Tibial artery (tissue), 4 donors: ENCODE results near the gene ELOVL6.

Experiments used
- DNase-seq, 2 donors: peaks; one replicate each; pipeline ENCODE4 v3.0.0-alpha.2; 2019
- H3K27ac ChIP-seq, 2 donors: fragments of 200-600 bp; sonication (generic) in 1 of 2; 1 replicate in 1 of 2; 2 replicates in 1 of 2; pipeline ENCODE4 v1.5.1; 2018 to 2019; ENCODE audit warnings: mild to moderate bottlenecking in 1 of 2
- H3K27me3 ChIP-seq, 2 donors: fragments of 200-600 bp; sonication (generic) in 1 of 2; one replicate each; pipeline versions ENCODE4 v1.5.1 to v1.6.0; 2016 to 2019
- H3K36me3 ChIP-seq, 3 donors: fragments of 200-600 bp; sonication (generic) in 2 of 3; one replicate each; pipeline ENCODE4 v1.5.1; 2016 to 2019; ENCODE audit warnings: mild to moderate bottlenecking in 2 of 3
- H3K4me1 ChIP-seq, 4 donors: fragments of 200-600 bp; sonication (generic) in 2 of 4; 1 replicate in 3 of 4; 2 replicates in 1 of 4; pipeline ENCODE4 v1.5.1; 2016 to 2019
- H3K4me3 ChIP-seq, 2 donors: fragments of 200-600 bp; sonication (generic) in 1 of 2; 1 replicate in 1 of 2; 2 replicates in 1 of 2; pipeline ENCODE4 v1.5.1; 2018 to 2019; ENCODE audit warnings: mild to moderate bottlenecking in 2 of 2
- H3K9me3 ChIP-seq, 3 donors: fragments of 200-600 bp; sonication (generic) in 1 of 3; one replicate each; pipeline ENCODE4 v1.5.1; 2016 to 2019
- intact Hi-C: fragments of 100-400 bp; cut with DNase I; formaldehyde crosslinking; loops from one replicate; pipeline ENCODE4 v1.15.0; 2023; ENCODE audit warnings: low total_unique reads
- TF ChIP-seq, protein P1 (sequence below), 2 experiments: fragments of 200-600 bp in 1 of 2; fragments of 450-650 bp in 1 of 2; IDR thresholded peaks; one replicate each; pipeline ENCODE4 v1.5.1; 2017 to 2019; ENCODE audit warnings: antibody characterized with exemption in 2 of 2, mild to moderate bottlenecking in 1 of 2, moderate library complexity in 1 of 2

ELOVL6 gene

DNA sequence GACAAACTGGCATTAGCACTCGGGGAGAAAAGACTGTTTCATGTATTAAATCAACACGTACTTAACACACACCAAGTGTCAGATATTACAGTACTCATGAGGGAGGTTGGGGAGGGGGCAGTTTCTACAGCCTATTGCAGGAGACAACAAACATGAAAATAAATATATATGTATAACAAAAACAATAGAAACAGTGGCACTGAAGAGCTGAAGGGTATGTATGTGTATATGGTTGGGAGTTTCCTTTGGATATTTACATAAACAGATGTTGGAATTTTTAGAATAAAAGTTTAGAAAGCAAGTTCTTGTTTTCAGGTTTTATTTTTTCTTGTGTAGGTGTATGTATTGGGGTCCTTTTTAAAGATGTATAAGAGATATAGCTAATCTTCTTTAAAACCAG is 133.5 kb downstream of the ELOVL6 start:
- no peak for DNase-seq
- Histone ChIP-seq H3K9me3 (no peaks in the 10 kb centered on the region), H3K4me1 (no peaks in the 10 kb centered on the region), H3K27ac (no peak overlapping the region), H3K36me3 (no peaks in the 10 kb centered on the region), H3K27me3 (no peaks in the 10 kb centered on the region), H3K4me3 (no peak overlapping the region)
- intact Hi-C loops: no loop called here
- TF ChIP-seq, protein P1, sequence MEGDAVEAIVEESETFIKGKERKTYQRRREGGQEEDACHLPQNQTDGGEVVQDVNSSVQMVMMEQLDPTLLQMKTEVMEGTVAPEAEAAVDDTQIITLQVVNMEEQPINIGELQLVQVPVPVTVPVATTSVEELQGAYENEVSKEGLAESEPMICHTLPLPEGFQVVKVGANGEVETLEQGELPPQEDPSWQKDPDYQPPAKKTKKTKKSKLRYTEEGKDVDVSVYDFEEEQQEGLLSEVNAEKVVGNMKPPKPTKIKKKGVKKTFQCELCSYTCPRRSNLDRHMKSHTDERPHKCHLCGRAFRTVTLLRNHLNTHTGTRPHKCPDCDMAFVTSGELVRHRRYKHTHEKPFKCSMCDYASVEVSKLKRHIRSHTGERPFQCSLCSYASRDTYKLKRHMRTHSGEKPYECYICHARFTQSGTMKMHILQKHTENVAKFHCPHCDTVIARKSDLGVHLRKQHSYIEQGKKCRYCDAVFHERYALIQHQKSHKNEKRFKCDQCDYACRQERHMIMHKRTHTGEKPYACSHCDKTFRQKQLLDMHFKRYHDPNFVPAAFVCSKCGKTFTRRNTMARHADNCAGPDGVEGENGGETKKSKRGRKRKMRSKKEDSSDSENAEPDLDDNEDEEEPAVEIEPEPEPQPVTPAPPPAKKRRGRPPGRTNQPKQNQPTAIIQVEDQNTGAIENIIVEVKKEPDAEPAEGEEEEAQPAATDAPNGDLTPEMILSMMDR (IDR thresholded peaks at IDR 0.05): no peak

DNA sequence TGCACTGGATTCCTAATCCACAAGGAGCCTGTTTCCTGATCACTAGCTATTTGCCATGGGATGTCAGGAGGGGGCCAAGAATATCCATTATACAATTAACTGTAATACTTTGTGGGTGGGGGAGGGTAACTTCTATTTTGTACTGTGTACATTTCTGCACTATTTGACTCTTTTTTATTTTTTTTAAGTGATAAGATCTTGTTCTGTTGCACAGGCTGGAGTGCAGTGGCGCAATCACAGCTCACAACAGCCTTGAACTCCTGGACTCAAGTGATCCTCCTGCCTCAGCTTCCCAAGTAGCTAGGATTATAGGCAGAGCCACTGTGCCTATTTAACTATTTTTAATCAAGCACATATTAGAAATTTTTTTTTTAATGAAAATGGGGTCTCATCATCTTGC is 134.1 kb downstream of the ELOVL6 start:
- no peaks in the 10 kb centered on the region for H3K27me3 ChIP-seq
- H3K9me3 ChIP-seq: no peaks in the 10 kb centered on the region
- DNase-seq: no peak
- no peaks in the 10 kb centered on the region for H3K36me3 ChIP-seq
- H3K4me1 ChIP-seq: no peaks in the 10 kb centered on the region
- TF ChIP-seq, protein P1 (IDR thresholded peaks at IDR 0.05): no peak
- intact Hi-C loops: no loop called here
- no peak overlapping the region for H3K27ac ChIP-seq
- H3K4me3 ChIP-seq: no peak overlapping the region

DNA sequence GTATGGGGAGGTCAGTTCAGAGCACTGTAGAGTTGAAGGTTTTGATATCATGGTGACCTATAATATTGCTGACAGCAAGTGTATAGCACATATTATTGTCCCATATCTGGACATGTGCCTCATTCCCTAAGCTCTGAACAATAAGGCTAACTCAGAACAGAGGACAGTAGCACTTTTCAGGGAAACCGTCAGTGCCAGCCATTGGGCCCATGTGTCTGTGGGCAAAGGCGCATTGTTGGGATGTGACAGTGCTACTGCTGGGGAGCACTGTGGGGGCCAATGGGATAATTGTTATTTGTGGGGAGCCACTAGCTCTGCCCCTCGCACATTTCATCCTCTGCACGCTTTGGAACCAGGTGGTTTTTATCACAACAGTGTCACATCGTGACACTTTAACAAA is 136.2 kb downstream of the ELOVL6 start:
- no peak overlapping the region for H3K27ac ChIP-seq
- no peak for DNase-seq
- TF ChIP-seq, protein P1 (IDR thresholded peaks at IDR 0.05): no peak
- intact Hi-C loops: no loop called here
- no peaks in the 10 kb centered on the region for H3K27me3 ChIP-seq
- H3K9me3 ChIP-seq: no peaks in the 10 kb centered on the region
- H3K4me1 ChIP-seq: no peaks in the 10 kb centered on the region
- no peak overlapping the region for H3K4me3 ChIP-seq
- no peaks in the 10 kb centered on the region for H3K36me3 ChIP-seq

DNA sequence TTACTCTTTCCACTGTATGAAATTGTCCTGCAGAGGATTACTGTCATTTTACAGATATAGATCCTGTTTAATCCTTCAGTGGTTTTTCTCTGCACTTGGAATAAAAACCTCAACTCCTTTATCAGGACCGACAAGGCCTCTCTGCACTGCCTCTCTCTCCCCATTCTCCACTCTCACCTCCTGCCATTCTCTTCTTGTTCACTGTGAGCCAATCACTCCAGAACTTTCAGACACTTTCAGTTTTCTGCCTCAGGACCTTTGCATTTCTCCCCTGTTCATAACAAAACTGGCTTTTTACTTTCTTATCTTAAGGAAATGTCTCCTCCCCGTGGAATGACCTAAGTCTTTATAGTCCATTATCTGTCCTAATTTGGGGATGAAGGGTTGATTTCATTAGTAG is 137.3 kb downstream of the ELOVL6 start:
- H3K27ac ChIP-seq: no peak overlapping the region
- H3K27me3 ChIP-seq: no peaks in the 10 kb centered on the region
- no peaks in the 10 kb centered on the region for H3K36me3 ChIP-seq
- no peaks in the 10 kb centered on the region for H3K4me1 ChIP-seq
- no peak for DNase-seq
- no peaks in the 10 kb centered on the region for H3K9me3 ChIP-seq
- intact Hi-C loops: no loop called here
- H3K4me3 ChIP-seq: no peak overlapping the region
- TF ChIP-seq, protein P1 (IDR thresholded peaks at IDR 0.05): no peak

DNA sequence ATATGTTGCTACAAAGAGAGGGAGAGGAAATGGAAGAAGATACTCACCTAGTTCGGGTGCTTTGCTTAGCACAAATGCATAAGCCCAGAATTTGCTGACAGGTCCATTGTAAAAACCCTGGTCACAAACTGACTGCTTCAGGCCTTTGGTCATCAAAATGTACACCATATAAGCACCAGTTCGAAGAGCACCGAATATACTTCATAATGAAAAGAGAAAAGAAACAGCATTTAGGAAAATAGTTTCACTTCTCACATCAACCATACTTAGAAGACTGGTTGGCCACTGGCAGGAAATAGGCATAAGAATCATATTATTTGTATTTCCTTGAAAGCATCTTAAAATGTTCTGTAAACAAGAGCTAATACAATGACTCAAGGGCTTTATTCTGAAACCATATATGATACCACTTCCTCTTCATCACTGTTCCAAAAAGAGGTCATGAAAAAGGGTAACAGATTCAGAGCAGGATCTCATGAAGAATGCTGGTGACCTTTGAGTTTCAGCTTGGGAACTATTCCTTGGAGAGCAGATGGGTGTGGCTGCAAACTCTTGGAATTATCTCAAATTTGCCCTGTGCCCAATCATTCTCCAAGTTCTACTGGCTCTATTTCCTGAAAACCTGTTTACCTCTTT is 138.7 kb downstream of the ELOVL6 start:
- H3K4me3 ChIP-seq: no peak overlapping the region
- no peaks in the 10 kb centered on the region for H3K27me3 ChIP-seq
- intact Hi-C loops: no loop called here
- TF ChIP-seq, protein P1 (IDR thresholded peaks at IDR 0.05): no peak
- DNase-seq: no peak
- H3K27ac ChIP-seq: no peak overlapping the region
- no peaks in the 10 kb centered on the region for H3K4me1 ChIP-seq
- H3K36me3 ChIP-seq: no peaks in the 10 kb centered on the region
- no peaks in the 10 kb centered on the region for H3K9me3 ChIP-seq

DNA sequence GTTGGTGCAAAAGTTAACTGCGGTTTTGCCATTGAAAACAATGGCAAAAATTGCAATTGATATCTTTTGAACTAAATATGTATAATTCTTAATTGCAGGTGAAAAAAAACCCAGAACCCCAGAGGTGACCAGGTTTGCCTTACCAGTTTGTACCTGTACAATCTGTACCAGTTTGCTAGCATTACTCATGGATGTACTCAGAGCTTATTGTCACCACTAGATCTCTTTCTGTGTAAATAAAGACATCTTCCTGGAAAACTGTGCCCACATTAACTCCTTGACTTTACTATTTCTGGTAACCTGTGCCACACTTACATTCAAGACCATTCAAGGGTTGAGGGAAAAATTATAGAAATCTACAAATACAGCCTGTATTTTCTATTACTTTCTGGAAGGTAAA is 139.7 kb downstream of the ELOVL6 start:
- H3K4me1 ChIP-seq: no peaks in the 10 kb centered on the region
- TF ChIP-seq, protein P1 (IDR thresholded peaks at IDR 0.05): no peak
- no peaks in the 10 kb centered on the region for H3K9me3 ChIP-seq
- H3K4me3 ChIP-seq: no peak overlapping the region
- no peak overlapping the region for H3K27ac ChIP-seq
- no peak for DNase-seq
- intact Hi-C loops: no loop called here
- H3K36me3 ChIP-seq: no peaks in the 10 kb centered on the region
- no peaks in the 10 kb centered on the region for H3K27me3 ChIP-seq
